Glutamatergic neuron (in vitro differentiated cells): ENCODE results near the gene NIM1K. TPM values are rescaled to one million over a fixed set of nuclear protein-coding genes. Genes with fewer than 3 reads are reported as not detected.

Experiments used
- DNase-seq: peaks from one replicate; pipeline ENCODE4 v3.0.0; 2022
- H3K27ac Mint-ChIP-seq: one replicate; pipeline ENCODE4 v1.8.0; 2020; ENCODE audit warnings: mild to moderate bottlenecking, mixed read lengths, inconsistent platforms; ENCODE audit not compliant: unreplicated experiment
- H3K27me3 Mint-ChIP-seq: one replicate; pipeline ENCODE4 v1.8.0; 2020; ENCODE audit warnings: mild to moderate bottlenecking, moderate library complexity, mixed read lengths, inconsistent platforms; ENCODE audit not compliant: unreplicated experiment
- H3K36me3 Mint-ChIP-seq: one replicate; pipeline ENCODE4 v1.8.0; 2020; ENCODE audit warnings: mild to moderate bottlenecking, mixed read lengths, inconsistent platforms; ENCODE audit not compliant: unreplicated experiment
- H3K4me1 Mint-ChIP-seq: one replicate; pipeline ENCODE4 v1.8.0; 2020; ENCODE audit warnings: mild to moderate bottlenecking, low read depth, mixed read lengths, inconsistent platforms; ENCODE audit not compliant: unreplicated experiment
- H3K4me3 Mint-ChIP-seq: one replicate; pipeline ENCODE4 v1.8.0; 2020; ENCODE audit warnings: mild to moderate bottlenecking, mixed read lengths, inconsistent platforms; ENCODE audit not compliant: unreplicated experiment
- H3K9me3 Mint-ChIP-seq: one replicate; pipeline ENCODE4 v1.8.0; 2020; ENCODE audit warnings: mild to moderate bottlenecking, moderate library complexity, mixed read lengths, inconsistent platforms; ENCODE audit not compliant: unreplicated experiment
- total RNA-seq: library from RNA; stranded (reverse); fragmentation: NEBNext Ultra II Directional; extraction: Animal tissue kit (Norgen Biotek cat#: 25700); gene quantifications from one replicate; pipeline ENCODE4 v1.2.1, GENCODE V29; 2021; ENCODE audit not compliant: unreplicated experiment
- TF ChIP-seq, protein P1 (sequence below): fragments of 200-600 bp; sonication (generic); IDR thresholded peaks from one replicate; pipeline ENCODE4 v1.5.0; 2021; ENCODE audit not compliant: partially characterized antibody, unreplicated experiment

The NIM1K gene
- total RNA-seq, 1 donor from 2014 or later, result 10.5 TPM

GRCh38 chr5:43221502-43221901 is 29.5 kb downstream of the NIM1K start:
- H3K4me3 Mint-ChIP-seq, result no peak overlapping the region
- H3K9me3 Mint-ChIP-seq, result peaks cover 2% of the 10 kb centered on the region
- peaks cover 6% of the 10 kb centered on the region for H3K4me1 Mint-ChIP-seq
- DNase-seq, result no peak
- H3K27me3 Mint-ChIP-seq, result no peaks in the 10 kb centered on the region
- peaks cover 4% of the 10 kb centered on the region for H3K36me3 Mint-ChIP-seq
- no peak overlapping the region for H3K27ac Mint-ChIP-seq
- TF ChIP-seq, protein P1, sequence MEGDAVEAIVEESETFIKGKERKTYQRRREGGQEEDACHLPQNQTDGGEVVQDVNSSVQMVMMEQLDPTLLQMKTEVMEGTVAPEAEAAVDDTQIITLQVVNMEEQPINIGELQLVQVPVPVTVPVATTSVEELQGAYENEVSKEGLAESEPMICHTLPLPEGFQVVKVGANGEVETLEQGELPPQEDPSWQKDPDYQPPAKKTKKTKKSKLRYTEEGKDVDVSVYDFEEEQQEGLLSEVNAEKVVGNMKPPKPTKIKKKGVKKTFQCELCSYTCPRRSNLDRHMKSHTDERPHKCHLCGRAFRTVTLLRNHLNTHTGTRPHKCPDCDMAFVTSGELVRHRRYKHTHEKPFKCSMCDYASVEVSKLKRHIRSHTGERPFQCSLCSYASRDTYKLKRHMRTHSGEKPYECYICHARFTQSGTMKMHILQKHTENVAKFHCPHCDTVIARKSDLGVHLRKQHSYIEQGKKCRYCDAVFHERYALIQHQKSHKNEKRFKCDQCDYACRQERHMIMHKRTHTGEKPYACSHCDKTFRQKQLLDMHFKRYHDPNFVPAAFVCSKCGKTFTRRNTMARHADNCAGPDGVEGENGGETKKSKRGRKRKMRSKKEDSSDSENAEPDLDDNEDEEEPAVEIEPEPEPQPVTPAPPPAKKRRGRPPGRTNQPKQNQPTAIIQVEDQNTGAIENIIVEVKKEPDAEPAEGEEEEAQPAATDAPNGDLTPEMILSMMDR, result no peak

GRCh38 chr5:43225649-43226245 is 33.7 kb downstream of the NIM1K start:
- DNase-seq, result no peak
- Mint-ChIP-seq H3K4me3 (no peak overlapping the region), H3K9me3 (no peaks in the 10 kb centered on the region), H3K27ac (no peak overlapping the region), H3K36me3 (no peaks in the 10 kb centered on the region), H3K27me3 (no peaks in the 10 kb centered on the region), H3K4me1 (no peaks in the 10 kb centered on the region)
- TF ChIP-seq, protein P1, result no peak

GRCh38 chr5:43227655-43228054 is 35.6 kb downstream of the NIM1K start:
- DNase-seq, result no peak
- no peaks in the 10 kb centered on the region for H3K4me1 Mint-ChIP-seq

GRCh38 chr5:43230707-43231106 is 38.7 kb downstream of the NIM1K start:
- Mint-ChIP-seq H3K4me1 (no peaks in the 10 kb centered on the region), H3K36me3 (no peaks in the 10 kb centered on the region), H3K27ac (no peak overlapping the region), H3K4me3 (no peak overlapping the region), H3K27me3 (no peaks in the 10 kb centered on the region), H3K9me3 (no peaks in the 10 kb centered on the region)
- DNase-seq, result no peak
- TF ChIP-seq, protein P1, result no peak

More at GRCh38 chr5:43227655-43228054, 35.6 kb downstream of the NIM1K start:
- Mint-ChIP-seq H3K36me3 (no peaks in the 10 kb centered on the region), H3K9me3 (no peaks in the 10 kb centered on the region), H3K27ac (no peak overlapping the region), H3K27me3 (no peaks in the 10 kb centered on the region), H3K4me3 (no peak overlapping the region)
- TF ChIP-seq, protein P1, result peak; percentile 68

- Mint-ChIP-seq H3K4me1 (no peaks in the 10 kb centered on the region), H3K9me3 (no peaks in the 10 kb centered on the region), H3K27ac (no peak overlapping the region), H3K4me3 (no peak overlapping the region), H3K27me3 (peaks cover 2% of the 10 kb centered on the region), H3K36me3 (no peaks in the 10 kb centered on the region)
- DNase-seq, result no peak
- TF ChIP-seq, protein P1, result peak; percentile 15
These were observed 40.0 kb downstream of the NIM1K start for GRCh38 chr5:43231977-43232376.
